ENCODE results near the gene C1R.

DNA sequence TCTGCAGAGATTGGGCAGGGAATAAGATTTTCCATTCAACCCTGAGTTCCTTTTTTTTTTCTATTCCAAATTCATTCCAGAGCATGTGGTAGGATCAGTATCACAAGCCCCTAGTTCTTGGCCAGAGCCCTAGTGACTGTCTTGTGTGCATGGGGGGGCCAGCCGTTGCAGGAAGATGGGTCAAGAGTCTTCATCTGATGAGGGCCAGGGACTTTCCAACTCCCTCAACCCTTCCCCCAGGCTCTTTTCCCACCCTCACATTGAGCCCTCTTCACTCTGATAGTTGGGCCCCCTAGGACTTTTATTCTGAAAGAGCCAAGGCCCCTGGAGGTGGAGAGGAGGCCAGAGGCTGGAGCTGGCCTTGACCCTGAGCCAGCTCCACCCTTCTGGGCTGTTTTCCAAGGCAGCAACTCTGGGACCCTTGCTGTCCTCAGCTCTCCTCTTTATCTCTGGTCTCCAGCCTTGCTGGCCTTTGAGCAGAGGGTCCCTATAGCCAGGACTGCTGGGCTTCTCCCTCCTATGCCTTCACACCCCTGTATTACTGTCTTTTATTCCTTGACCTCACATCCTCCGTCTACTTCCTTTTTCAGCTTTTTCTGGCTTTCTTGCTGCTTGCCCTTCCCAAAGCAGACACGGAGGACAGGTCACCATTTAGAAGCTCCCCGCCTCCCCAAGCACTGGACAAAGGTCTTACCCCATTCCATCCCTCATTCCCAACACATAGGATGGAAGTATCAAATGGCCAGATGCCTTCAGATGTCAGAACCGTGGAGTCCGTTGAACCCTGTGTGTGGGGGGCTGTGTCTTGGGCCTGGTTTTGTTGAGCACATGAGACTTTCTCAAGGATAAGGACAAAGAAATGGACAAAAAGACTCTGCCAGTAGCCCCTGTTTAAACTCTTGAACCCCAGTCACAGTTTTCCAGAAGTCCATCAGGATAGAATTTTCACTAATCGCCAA lies 30.8 kb upstream of the C1R start:
- TF ChIP-seq TAF1 (IDR thresholded peaks at IDR 0.05; ENCODE audit: low read depth, low read length): no peak
- TF ChIP-seq POLR2A (IDR thresholded peaks at IDR 0.05; ENCODE audit: low read depth, low read length): no peak
- no peak for TF ChIP-seq POLR2AphosphoS5 (IDR thresholded peaks at IDR 0.05; ENCODE audit: low read depth, low read length)
